ENCODE measurements around the gene PREPL.

DNA sequence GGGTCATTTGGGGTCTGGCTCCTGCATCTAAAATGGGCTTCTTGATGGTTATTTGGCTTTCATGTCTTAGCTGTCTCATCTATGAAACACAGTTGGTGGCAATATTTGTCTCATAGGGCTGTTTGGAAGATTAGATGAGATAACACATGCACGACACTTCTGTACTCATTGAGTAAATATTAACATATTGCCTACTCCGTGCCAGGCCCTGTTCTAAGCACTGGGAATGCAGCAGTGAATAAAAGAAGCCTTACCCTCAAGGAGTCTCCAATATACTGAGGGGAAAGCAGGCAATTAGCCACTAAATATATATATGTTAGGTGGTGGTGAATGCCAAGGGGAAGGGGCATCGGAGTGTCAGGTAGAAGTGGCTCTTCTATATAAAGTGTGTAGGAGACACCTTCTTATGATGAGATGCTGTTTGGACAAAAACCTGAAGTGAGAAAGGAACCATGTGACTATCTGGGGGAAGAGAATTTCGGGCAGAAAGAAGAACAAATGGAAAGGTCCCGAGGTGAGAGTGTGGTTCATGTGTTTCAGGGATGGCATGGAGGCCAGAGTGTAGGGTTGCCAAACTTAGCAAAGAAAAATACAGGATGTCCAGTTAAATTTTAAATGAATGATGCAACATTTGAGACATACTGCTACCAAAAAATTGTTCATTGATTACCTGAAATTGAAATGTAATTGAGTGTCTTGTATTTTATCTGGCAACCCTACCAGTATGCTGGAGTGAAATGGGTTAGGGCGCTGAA lies 74.2 kb downstream of the PREPL start:
- TF ChIP-seq, protein P1, sequence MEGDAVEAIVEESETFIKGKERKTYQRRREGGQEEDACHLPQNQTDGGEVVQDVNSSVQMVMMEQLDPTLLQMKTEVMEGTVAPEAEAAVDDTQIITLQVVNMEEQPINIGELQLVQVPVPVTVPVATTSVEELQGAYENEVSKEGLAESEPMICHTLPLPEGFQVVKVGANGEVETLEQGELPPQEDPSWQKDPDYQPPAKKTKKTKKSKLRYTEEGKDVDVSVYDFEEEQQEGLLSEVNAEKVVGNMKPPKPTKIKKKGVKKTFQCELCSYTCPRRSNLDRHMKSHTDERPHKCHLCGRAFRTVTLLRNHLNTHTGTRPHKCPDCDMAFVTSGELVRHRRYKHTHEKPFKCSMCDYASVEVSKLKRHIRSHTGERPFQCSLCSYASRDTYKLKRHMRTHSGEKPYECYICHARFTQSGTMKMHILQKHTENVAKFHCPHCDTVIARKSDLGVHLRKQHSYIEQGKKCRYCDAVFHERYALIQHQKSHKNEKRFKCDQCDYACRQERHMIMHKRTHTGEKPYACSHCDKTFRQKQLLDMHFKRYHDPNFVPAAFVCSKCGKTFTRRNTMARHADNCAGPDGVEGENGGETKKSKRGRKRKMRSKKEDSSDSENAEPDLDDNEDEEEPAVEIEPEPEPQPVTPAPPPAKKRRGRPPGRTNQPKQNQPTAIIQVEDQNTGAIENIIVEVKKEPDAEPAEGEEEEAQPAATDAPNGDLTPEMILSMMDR (conservative IDR thresholded peaks at IDR 0.05; ENCODE audit: low read depth in 2 of 2) = no peak
- TF ChIP-seq, protein P2, sequence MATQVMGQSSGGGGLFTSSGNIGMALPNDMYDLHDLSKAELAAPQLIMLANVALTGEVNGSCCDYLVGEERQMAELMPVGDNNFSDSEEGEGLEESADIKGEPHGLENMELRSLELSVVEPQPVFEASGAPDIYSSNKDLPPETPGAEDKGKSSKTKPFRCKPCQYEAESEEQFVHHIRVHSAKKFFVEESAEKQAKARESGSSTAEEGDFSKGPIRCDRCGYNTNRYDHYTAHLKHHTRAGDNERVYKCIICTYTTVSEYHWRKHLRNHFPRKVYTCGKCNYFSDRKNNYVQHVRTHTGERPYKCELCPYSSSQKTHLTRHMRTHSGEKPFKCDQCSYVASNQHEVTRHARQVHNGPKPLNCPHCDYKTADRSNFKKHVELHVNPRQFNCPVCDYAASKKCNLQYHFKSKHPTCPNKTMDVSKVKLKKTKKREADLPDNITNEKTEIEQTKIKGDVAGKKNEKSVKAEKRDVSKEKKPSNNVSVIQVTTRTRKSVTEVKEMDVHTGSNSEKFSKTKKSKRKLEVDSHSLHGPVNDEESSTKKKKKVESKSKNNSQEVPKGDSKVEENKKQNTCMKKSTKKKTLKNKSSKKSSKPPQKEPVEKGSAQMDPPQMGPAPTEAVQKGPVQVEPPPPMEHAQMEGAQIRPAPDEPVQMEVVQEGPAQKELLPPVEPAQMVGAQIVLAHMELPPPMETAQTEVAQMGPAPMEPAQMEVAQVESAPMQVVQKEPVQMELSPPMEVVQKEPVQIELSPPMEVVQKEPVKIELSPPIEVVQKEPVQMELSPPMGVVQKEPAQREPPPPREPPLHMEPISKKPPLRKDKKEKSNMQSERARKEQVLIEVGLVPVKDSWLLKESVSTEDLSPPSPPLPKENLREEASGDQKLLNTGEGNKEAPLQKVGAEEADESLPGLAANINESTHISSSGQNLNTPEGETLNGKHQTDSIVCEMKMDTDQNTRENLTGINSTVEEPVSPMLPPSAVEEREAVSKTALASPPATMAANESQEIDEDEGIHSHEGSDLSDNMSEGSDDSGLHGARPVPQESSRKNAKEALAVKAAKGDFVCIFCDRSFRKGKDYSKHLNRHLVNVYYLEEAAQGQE (IDR thresholded peaks at IDR 0.05; ENCODE audit: unreplicated experiment) = no peak
- TF ChIP-seq ZNF331 (CRISPR knock-in tag; IDR thresholded peaks at IDR 0.05; ENCODE audit: low read depth) (no peak), ZNF114 (CRISPR knock-in tag; IDR thresholded peaks at IDR 0.05) (no peak), CREB1 (CRISPR knock-in tag; IDR thresholded peaks at IDR 0.05; ENCODE audit: low read depth) (no peak)
